Measurements from ENCODE around the gene EFEMP2. TPM values are rescaled to one million over a fixed set of nuclear protein-coding genes. Genes with fewer than 3 reads are reported as not detected.

Gene EFEMP2
- total and polyA plus RNA-seq, 2 donors (not counting 1 experiment from before 2014, with no cell fraction given): 9.5 to 14.7 TPM

- ChIA-PET POLR2A (interaction anchor here (0.5 to 4.8 kb wide), 8 partner anchors 10 to 997 kb away, joined by 3 to 65 read pairs (median 4); partner anchors contain the start of genes CCDC85B, FIBP, MAP3K11 and PCNX3), CTCF (interaction anchor here (1.0 to 8.6 kb wide), 4 partner anchors 14 to 242 kb away, joined by 3 to 244 read pairs (median 38); partner anchors contain the start of genes CCDC85B, EFEMP2, FIBP and PCNX3)
- Histone ChIP-seq H3K9me3 (ENCODE audit: control extremely low read depth in 1 of 3, control insufficient read depth in 2 of 3, insufficient read depth in 1 of 3, low read length in 2 of 3) (no peaks in the 10 kb centered on the region), H3K4me1 (ENCODE audit: control insufficient read depth in 2 of 2, insufficient read depth in 2 of 2, low read length in 2 of 2) (peaks cover 27 to 55% of the 10 kb centered on the region in 2 donors), H3K4me2 (replicated peaks; ENCODE audit: low read depth, low read length, poor library complexity, severe bottlenecking) (peak overlapping the region; percentile 94), H3K36me3 (replicated peaks in 1 of 2; ENCODE audit: control extremely low read depth in 1 of 2, control insufficient read depth in 1 of 2, extremely low read depth in 1 of 2, insufficient read depth in 2 of 2, low read length in 1 of 2) (peaks cover 0 to 53% of the 10 kb centered on the region in 2 experiments), H4K20me1 (ENCODE audit: control insufficient read depth, insufficient read depth, low read length, poor library complexity, severe bottlenecking) (peaks cover 63% of the 10 kb centered on the region), H3K27ac (ENCODE audit: low read length in 2 of 2) (peak overlapping the region; percentile 71 to 77), H3K79me2 (ENCODE audit: control insufficient read depth, insufficient read depth, low read length) (peaks cover 62% of the 10 kb centered on the region), H3K4me3 (ENCODE audit: control extremely low read depth in 1 of 5, extremely low read depth in 1 of 5, insufficient read depth in 1 of 5, low read depth in 2 of 5, low read length in 4 of 5) (peak overlapping the region; percentile 83 to 98 (median 95)), H3K27me3 (replicated peaks in 1 of 4; ENCODE audit: control extremely low read depth in 1 of 4, control insufficient read depth in 3 of 4, insufficient read depth in 4 of 4, low read length in 3 of 4) (no peaks in the 10 kb centered on the region), H3K9ac (ENCODE audit: low read length) (peak overlapping the region; percentile 79), H2AFZ (ENCODE audit: insufficient read depth, low read depth, low read length, poor library complexity, severe bottlenecking) (peak overlapping the region; percentile 61)
- ATAC-seq (ENCODE audit: low read depth): peak; percentile 0
- H3K4me3 Mint-ChIP-seq: peak overlapping the region; percentile 94
- peaks cover 55% of the 10 kb centered on the region for H3K4me1 Mint-ChIP-seq
- no peak for TF ChIP-seq CTCF (IDR thresholded peaks at IDR 0.05)
- TF ChIP-seq EZH2 (IDR thresholded peaks at IDR 0.05; ENCODE audit: borderline replicate concordance, insufficient read depth, low read depth, low read length, poor library complexity, severe bottlenecking): no peak
- no peaks in the 10 kb centered on the region for H3K9me3 Mint-ChIP-seq (ENCODE audit: insufficient read depth)
- intact Hi-C loops (cut with micrococcal nuclease): loop anchor here (5.0 kb wide), 1 partner anchor 410 kb away; the partner anchor contains the start of gene RAB1B
- H3K27me3 Mint-ChIP-seq: no peaks in the 10 kb centered on the region
- H3K27ac Mint-ChIP-seq: peak overlapping the region; percentile 95
- DNase-seq: no peak
- under 1% methylated on average over 49 of the region's 49 CpGs for WGBS (ENCODE audit: insufficient coverage)
These were observed 15.1 kb downstream of the EFEMP2 start for GRCh38 chr11:65857500-65857852.

All from B cell (primary cell).